Measurements from ENCODE around the gene CDH4. TPM values are rescaled to one million over a fixed set of nuclear protein-coding genes. Genes with fewer than 3 reads are reported as not detected.

Gene CDH4
- polyA plus RNA-seq, 1 donor: 1.7 TPM

DNA sequence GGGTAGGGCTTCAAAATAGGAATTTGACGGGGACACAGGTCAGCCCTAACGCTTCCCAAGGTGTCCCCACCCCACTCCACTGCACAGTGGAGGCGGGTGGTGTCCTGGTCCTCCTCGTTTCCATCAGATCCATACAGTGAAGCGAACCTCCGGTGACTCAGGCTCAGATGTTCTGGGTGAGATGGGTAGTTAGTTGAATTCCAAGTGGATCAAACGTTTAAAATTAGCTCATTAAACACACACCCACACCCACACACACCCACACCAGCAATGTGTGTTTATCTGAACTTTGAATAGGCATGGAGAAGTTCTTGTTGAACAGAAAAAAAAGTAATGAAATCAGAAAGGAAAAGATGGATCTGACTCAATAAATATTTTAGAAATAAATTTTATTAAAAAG lies 58.9 kb downstream of the CDH4 start:
- Histone ChIP-seq H3K27ac (ENCODE audit: low read length) (no peak overlapping the region), H3K4me3 (ENCODE audit: low read length) (no peak overlapping the region), H3K4me1 (ENCODE audit: control insufficient read depth, insufficient read depth, low read length) (no peaks in the 10 kb centered on the region), H3K36me3 (ENCODE audit: control insufficient read depth, insufficient read depth, low read length) (no peaks in the 10 kb centered on the region), H3K27me3 (ENCODE audit: control insufficient read depth, insufficient read depth, low read length) (no peaks in the 10 kb centered on the region), H3K9me3 (ENCODE audit: control insufficient read depth, low read depth, low read length) (no peaks in the 10 kb centered on the region)
- DNase-seq: no peak
- WGBS (ENCODE audit: insufficient coverage, low lambda C conversion rate): no CpG with 5 or more reads among the region's 7 CpGs

DNA sequence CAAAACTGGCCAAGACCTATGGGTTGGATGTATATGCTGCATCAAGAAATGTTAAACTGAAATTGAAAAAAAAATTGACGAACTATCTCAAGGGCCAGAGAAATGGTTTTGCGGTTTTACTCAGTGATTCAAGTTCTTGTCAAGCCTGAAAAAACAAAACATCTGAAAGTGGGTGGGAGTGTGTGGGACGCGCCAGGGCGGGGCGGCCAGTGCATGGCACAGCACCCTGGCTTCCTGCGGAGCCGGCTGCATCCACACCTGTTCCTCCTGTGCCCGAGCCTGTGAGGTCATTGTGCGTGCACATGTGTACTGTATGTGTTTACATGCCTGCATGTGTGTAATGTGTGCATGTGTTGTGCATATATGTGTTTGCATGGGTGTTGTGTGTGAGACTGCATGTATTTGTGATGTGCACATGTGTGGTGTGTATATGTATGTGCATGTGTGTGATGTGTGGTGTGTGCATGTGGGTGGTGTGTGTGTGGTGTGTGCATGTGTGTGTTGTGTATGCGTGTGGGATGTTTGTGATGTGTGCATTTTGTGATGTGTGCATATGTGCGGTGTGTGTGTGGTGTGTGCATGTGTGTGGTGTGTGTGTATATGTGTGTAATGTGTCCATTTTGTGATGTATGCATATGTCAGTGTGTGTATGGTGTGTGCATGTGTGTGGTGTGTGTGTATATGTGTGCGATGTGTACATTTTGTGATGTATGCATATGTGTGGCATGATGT lies 59.8 kb downstream of the CDH4 start:
- H3K4me1 ChIP-seq (ENCODE audit: control insufficient read depth, insufficient read depth, low read length): no peaks in the 10 kb centered on the region
- H3K27me3 ChIP-seq (ENCODE audit: control insufficient read depth, insufficient read depth, low read length): no peaks in the 10 kb centered on the region
- no peaks in the 10 kb centered on the region for H3K9me3 ChIP-seq (ENCODE audit: control insufficient read depth, low read depth, low read length)
- H3K4me3 ChIP-seq (ENCODE audit: low read length): no peak overlapping the region
- 100% methylated on average over 2 of the region's 13 CpGs for WGBS (ENCODE audit: insufficient coverage, low lambda C conversion rate)
- no peak overlapping the region for H3K27ac ChIP-seq (ENCODE audit: low read length)
- H3K36me3 ChIP-seq (ENCODE audit: control insufficient read depth, insufficient read depth, low read length): no peaks in the 10 kb centered on the region
- DNase-seq: no peak

GRCh38 chr20:61312925-61313324 lies 60.9 kb downstream of the CDH4 start:
- no peaks in the 10 kb centered on the region for H3K4me1 ChIP-seq (ENCODE audit: control insufficient read depth, insufficient read depth, low read length)
- H3K9me3 ChIP-seq (ENCODE audit: control insufficient read depth, low read depth, low read length): no peaks in the 10 kb centered on the region
- 80% methylated on average over 3 of the region's 13 CpGs for WGBS (ENCODE audit: insufficient coverage, low lambda C conversion rate)
- H3K27me3 ChIP-seq (ENCODE audit: control insufficient read depth, insufficient read depth, low read length): no peaks in the 10 kb centered on the region
- no peak for DNase-seq
- H3K36me3 ChIP-seq (ENCODE audit: control insufficient read depth, insufficient read depth, low read length): no peaks in the 10 kb centered on the region
- H3K4me3 ChIP-seq (ENCODE audit: low read length): no peak overlapping the region
- H3K27ac ChIP-seq (ENCODE audit: low read length): no peak overlapping the region

GRCh38 chr20:61313396-61313795 lies 61.3 kb downstream of the CDH4 start:
- no peak for DNase-seq
- 100% methylated on average over 1 of the region's 11 CpGs for WGBS (ENCODE audit: insufficient coverage, low lambda C conversion rate)
- Histone ChIP-seq H3K4me3 (ENCODE audit: low read length) (no peak overlapping the region), H3K9me3 (ENCODE audit: control insufficient read depth, low read depth, low read length) (no peaks in the 10 kb centered on the region), H3K36me3 (ENCODE audit: control insufficient read depth, insufficient read depth, low read length) (no peaks in the 10 kb centered on the region), H3K4me1 (ENCODE audit: control insufficient read depth, insufficient read depth, low read length) (no peaks in the 10 kb centered on the region), H3K27ac (ENCODE audit: low read length) (no peak overlapping the region), H3K27me3 (ENCODE audit: control insufficient read depth, insufficient read depth, low read length) (no peaks in the 10 kb centered on the region)

GRCh38 chr20:61314326-61315010 lies 62.4 kb downstream of the CDH4 start:
- Histone ChIP-seq H3K4me3 (ENCODE audit: low read length) (no peak overlapping the region), H3K27ac (ENCODE audit: low read length) (no peak overlapping the region), H3K4me1 (ENCODE audit: control insufficient read depth, insufficient read depth, low read length) (no peaks in the 10 kb centered on the region), H3K27me3 (ENCODE audit: control insufficient read depth, insufficient read depth, low read length) (no peaks in the 10 kb centered on the region), H3K9me3 (ENCODE audit: control insufficient read depth, low read depth, low read length) (no peaks in the 10 kb centered on the region), H3K36me3 (ENCODE audit: control insufficient read depth, insufficient read depth, low read length) (no peaks in the 10 kb centered on the region)
- WGBS (ENCODE audit: insufficient coverage, low lambda C conversion rate): 90% methylated on average over 5 of the region's 17 CpGs
- no peak for DNase-seq

DNA sequence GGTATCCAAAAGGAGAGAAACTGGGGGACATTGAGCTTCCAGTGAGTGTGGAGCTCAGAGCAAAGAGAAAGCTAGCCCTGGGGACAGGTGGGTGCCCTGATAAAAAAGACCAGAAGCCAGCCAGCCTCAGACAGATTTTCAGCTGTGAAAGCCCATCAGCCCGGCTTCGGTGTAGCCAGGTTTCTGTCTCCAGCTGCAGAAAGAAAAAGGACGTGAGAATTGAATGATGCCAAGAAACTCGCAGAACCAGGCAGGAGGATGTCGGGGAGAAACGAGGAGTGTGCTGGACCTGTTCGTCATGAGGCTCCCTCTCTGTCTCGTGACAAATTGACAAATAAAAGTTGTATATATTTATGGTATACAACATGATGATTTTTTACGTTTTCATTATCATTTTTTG lies 63.3 kb downstream of the CDH4 start:
- Histone ChIP-seq H3K36me3 (ENCODE audit: control insufficient read depth, insufficient read depth, low read length) (no peaks in the 10 kb centered on the region), H3K9me3 (ENCODE audit: control insufficient read depth, low read depth, low read length) (no peaks in the 10 kb centered on the region), H3K27me3 (ENCODE audit: control insufficient read depth, insufficient read depth, low read length) (no peaks in the 10 kb centered on the region), H3K4me3 (ENCODE audit: low read length) (no peak overlapping the region), H3K4me1 (ENCODE audit: control insufficient read depth, insufficient read depth, low read length) (no peaks in the 10 kb centered on the region), H3K27ac (ENCODE audit: low read length) (no peak overlapping the region)
- WGBS (ENCODE audit: insufficient coverage, low lambda C conversion rate): 96% methylated on average over 3 of the region's 9 CpGs
- no peak for DNase-seq

DNA sequence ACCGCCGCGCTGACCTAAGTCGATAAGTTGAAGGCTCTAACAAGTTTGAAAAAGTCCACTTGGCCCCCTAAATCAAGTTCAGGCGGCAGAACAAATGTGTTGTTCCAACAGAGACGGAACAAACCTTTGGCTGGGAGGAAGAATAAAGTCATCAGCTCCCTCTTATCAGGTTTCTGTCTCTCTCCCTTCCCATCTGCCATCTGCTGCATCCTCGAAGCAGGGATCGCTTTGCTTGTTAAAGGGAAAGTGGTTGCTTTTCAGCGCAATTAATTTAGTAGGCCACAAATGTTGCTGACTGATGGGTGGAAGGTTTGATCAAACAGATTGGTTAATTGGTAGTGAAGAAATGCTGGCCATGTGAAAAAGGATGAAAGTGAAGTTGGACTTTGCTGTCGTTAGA lies 64.3 kb downstream of the CDH4 start:
- Histone ChIP-seq H3K4me3 (ENCODE audit: low read length) (no peak overlapping the region), H3K4me1 (ENCODE audit: control insufficient read depth, insufficient read depth, low read length) (no peaks in the 10 kb centered on the region), H3K9me3 (ENCODE audit: control insufficient read depth, low read depth, low read length) (no peaks in the 10 kb centered on the region), H3K27me3 (ENCODE audit: control insufficient read depth, insufficient read depth, low read length) (no peaks in the 10 kb centered on the region), H3K36me3 (ENCODE audit: control insufficient read depth, insufficient read depth, low read length) (no peaks in the 10 kb centered on the region), H3K27ac (ENCODE audit: low read length) (no peak overlapping the region)
- no CpG with 5 or more reads among the region's 10 CpGs for WGBS (ENCODE audit: insufficient coverage, low lambda C conversion rate)
- DNase-seq: no peak

GRCh38 chr20:61317966-61318530 lies 66.0 kb downstream of the CDH4 start:
- no peak overlapping the region for H3K4me3 ChIP-seq (ENCODE audit: low read length)

DNA sequence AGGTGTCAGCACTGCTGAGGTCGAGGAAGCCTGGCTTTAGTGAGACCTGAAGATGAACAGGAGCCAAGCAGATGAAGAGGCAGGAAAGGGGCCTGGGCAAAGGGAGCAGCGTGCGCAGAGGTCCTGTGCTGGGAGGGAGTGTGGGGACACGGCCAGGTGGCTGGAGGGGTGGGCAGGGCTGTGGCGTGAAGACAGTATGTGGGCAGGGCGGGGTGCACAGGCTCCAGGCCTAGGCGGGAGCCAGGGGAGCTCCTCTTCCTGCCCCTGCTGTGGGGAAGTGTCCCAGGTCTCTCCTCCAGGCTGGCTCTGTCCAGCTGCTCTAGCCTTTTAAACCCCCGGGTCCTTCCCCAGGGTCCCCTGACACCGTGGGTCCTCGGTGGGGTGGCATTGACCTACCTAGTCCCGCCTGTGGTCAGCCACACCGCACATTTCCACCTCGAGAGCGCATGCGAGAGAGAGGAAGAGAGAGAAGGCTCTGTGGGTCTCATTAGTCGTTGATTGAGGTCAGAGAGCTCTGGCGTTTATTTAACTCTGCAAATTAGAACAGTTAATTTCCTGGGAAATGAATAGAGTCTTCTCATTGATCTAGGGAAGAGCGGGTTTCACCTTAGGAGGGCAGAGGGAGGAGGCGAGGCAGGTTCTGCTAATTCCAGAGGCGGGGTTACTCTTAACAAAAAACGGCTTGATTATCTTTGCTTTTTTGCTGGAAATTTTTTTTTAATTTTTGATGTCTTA lies 68.8 kb downstream of the CDH4 start:
- no peaks in the 10 kb centered on the region for H3K4me1 ChIP-seq (ENCODE audit: control insufficient read depth, insufficient read depth, low read length)
- no peak for DNase-seq
- H3K36me3 ChIP-seq (ENCODE audit: control insufficient read depth, insufficient read depth, low read length): no peaks in the 10 kb centered on the region
- WGBS (ENCODE audit: insufficient coverage, low lambda C conversion rate): 90% methylated on average over 3 of the region's 21 CpGs
- no peaks in the 10 kb centered on the region for H3K9me3 ChIP-seq (ENCODE audit: control insufficient read depth, low read depth, low read length)
- H3K4me3 ChIP-seq (ENCODE audit: low read length): no peak overlapping the region
- no peaks in the 10 kb centered on the region for H3K27me3 ChIP-seq (ENCODE audit: control insufficient read depth, insufficient read depth, low read length)
- H3K27ac ChIP-seq (ENCODE audit: low read length): no peak overlapping the region

More at GRCh38 chr20:61317966-61318530, 66.0 kb downstream of the CDH4 start:
- Histone ChIP-seq H3K27ac (ENCODE audit: low read length) (no peak overlapping the region), H3K36me3 (ENCODE audit: control insufficient read depth, insufficient read depth, low read length) (no peaks in the 10 kb centered on the region), H3K4me1 (ENCODE audit: control insufficient read depth, insufficient read depth, low read length) (no peaks in the 10 kb centered on the region), H3K27me3 (ENCODE audit: control insufficient read depth, insufficient read depth, low read length) (no peaks in the 10 kb centered on the region), H3K9me3 (ENCODE audit: control insufficient read depth, low read depth, low read length) (no peaks in the 10 kb centered on the region)
- DNase-seq: no peak
- 67% methylated on average over 1 of the region's 12 CpGs for WGBS (ENCODE audit: insufficient coverage, low lambda C conversion rate)

DNA sequence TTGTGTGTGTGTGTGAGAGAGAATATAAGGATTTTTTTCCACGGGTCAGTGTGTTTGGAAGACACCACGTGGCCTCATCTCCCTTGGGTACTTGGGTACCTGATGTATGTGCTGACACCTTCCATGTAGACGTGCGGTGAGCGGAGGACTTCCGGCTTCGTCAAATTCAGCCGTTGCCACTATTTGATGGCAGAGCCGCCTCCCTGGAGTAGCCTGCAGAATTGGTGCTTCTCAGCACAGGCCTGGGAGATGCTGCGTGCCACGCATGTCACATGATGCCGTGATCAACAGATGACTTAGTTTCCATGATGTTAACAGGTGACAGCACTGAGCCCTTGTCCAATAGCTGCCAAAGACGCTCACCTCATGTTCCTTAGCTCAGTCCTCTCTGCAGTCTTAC lies 69.4 kb downstream of the CDH4 start:
- no peaks in the 10 kb centered on the region for H3K27me3 ChIP-seq (ENCODE audit: control insufficient read depth, insufficient read depth, low read length)
- H3K4me1 ChIP-seq (ENCODE audit: control insufficient read depth, insufficient read depth, low read length): no peaks in the 10 kb centered on the region
- no peak overlapping the region for H3K27ac ChIP-seq (ENCODE audit: low read length)
- DNase-seq: no peak
- no peaks in the 10 kb centered on the region for H3K36me3 ChIP-seq (ENCODE audit: control insufficient read depth, insufficient read depth, low read length)
- 100% methylated on average over 1 of the region's 13 CpGs for WGBS (ENCODE audit: insufficient coverage, low lambda C conversion rate)
- no peak overlapping the region for H3K4me3 ChIP-seq (ENCODE audit: low read length)
- H3K9me3 ChIP-seq (ENCODE audit: control insufficient read depth, low read depth, low read length): no peaks in the 10 kb centered on the region
